Medulla oblongata (tissue), 1 donor: ENCODE measurements around the gene RNF20.
"Not testable (repeated sequence)": the region's sequence is repeated elsewhere in the genome, so short reads cannot be mapped to it uniquely, and the experiment has no call there.

Experiments
- DNase-seq: peaks from one replicate; pipeline ENCODE4 v3.0.0-alpha.2; 2015; ENCODE audit errors: extremely low spot score

The RNF20 gene

DNA sequence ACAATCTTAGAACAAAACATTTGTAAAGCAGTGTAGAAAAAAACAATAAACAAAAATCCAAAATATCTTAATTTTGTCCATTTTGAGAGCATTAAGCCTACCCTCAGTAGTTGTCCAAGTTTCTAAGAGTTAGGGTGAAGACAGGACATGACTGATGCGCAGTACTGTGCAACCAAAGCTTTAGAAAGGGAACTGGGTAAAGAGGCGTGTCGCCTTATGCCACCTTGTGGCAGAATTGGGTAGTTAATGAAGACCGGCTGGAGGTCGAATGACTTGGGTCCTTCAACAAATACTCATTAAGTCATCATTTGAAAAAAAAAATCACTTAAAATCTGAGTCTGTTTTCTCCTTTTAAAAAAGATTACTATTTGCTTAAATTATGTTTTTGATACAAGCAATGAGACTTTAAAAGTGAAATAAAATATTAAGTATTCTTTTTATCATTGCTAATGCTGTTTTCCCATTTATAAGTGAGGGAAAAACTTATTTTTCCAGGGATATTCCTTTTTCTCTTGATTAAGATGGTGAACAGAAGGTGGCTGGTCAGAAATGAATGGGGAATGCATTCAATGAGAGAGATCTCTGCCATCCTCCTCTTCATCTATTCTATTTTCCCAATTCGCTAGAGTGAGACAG, 3.5 kb upstream of the RNF20 start:
- peak; percentile 93 for DNase-seq

DNA sequence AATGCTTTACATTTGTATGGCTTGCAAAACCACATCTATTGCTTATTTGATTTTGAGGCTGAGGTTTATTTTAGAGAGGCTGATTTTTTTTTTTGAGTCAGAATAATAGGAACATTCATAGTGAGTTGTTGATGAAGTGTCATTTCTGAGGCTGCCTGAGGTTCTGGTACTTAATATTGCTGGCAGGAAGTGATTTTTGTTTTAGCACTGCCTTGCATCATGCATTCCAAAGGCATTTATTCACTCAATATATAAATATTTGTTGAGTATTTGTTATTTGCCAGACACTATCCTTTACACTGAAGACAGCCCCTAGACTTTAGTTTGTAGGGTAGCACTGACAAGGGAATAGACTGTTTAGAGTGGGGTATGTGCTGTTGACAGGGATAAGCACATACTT, 2.7 kb downstream of the RNF20 start:
- DNase-seq: no peak

- DNase-seq: no peak
Observed at GRCh38 chr9:101536938-101537337, 3.3 kb downstream of the RNF20 start.

DNA sequence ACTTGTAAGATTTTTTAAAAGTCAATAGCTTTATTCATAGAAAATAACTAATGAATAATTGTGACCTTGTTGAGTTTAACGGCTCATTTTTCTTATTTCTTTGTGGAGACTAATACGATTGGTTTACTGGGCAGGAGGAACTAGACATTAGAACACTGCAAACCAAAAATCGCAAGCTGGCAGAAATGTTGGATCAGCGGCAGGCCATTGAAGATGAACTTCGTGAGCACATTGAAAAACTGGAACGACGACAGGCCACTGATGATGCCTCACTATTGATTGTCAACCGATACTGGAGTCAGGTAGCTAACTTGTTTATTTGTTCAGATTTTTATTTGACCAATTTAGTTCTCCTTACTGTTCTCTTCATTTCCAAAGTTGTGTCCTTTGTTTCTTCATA, 6.4 kb downstream of the RNF20 start:
- no peak for DNase-seq

DNA sequence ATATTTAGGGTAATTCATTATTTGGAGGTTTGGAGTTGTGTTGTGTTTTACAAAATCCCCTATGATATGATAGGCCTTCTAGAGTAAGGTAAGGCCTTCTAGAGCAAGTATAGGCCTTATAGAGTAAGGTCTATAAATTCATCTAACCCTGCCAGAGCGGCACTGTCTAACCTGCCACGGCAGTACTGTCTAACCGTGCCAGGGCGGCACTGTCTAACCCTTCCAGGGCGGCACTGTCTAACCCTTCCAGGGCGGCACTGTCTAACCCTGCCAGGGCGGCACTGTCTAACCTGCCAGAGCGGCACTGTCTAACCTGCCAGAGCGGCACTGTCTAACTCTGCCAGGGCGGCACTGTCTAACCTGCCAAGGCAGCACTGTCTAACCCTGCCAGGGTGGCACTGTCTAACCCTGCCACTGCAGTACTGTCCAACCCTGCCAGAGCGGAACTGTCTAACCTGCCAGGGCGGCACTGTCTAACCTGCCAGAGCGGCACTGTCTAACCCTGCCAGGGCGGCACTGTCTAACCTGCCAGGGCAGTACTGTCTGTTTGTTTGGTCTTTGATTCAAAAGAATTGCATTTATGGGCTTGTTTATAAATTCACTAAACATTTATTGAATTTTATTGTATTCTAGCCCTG, 9.6 kb downstream of the RNF20 start:
- no peak for DNase-seq

GRCh38 chr9:101549472-101550098, 15.9 kb downstream of the RNF20 start:
- DNase-seq: not testable (repeated sequence)

DNA sequence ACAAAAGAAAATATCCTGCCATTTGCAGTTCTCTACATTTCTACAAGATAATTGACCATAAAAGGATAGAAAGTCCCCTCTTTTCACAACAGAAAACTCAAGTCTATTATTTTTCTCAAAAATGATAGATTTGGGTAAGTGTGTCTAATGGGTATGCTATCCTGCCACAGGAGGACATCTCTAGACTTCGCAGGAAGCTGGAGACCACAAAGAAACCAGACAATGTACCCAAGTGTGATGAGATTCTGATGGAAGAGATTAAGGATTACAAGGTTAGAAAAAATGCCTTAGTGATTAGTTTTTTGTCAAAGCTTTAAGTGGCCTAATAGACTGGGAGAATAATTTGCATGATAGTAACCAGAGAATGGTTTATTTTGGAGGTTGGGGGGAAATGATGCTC, 28.1 kb downstream of the RNF20 start:
- no peak for DNase-seq

DNA sequence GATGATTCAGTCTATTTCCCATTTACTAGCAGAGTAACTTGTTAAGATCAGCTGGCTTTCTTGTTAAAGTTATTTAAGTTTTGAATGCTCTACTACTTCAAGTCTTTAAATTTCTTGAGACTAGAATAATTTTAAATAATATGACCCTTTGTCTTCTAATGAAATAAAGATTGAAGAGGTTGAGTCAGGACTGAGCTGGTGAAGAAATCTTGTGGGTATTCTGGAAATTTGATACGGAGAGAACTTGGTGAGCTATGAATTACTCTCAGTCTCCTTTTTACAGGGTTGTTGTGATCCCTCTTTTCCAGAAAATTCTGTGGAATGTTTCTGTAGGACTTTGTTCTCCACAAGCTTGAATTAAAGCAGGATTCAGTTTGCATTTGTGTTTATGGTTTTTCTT, 29.3 kb downstream of the RNF20 start:
- no peak for DNase-seq

- no peak for DNase-seq
Observed at GRCh38 chr9:101564252-101564651, 30.6 kb downstream of the RNF20 start.

DNA sequence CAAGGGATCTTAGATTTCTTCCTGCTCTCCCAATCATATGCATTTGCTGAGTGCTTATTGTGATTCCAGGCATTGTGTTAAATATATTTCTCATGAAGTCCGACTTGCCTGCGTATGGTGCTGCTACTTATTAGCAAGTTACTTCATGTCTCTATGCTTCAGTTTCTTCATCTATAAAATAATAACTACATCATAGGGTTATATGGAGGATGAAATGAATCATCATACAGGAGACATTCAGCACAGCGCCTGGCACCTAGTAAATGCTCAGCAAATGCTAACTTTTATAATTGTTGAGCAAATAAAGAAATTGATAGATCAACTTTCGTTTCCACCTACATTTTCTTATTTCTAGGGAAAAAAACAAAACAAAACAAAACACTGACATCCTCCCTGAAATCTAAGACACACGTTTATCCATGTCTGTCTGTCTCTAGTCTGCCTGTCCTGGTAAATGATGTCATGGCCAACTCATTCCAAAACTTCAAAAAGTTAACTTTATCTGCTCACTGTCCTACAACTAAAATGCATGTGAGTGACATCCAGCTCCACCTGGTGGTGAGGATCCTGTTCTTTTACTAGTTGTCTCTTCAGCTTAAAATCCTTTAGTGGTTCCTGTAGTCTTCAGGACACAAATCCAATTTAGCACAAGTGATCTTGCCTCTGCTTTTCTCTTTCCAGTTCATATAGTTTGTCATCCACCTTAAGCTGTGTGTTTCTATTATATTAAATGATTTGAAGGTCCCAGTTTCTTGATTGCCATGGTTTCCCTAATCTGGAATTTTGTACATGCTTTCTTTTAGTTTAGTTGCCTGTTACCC, 33.5 kb downstream of the RNF20 start:
- no peak for DNase-seq

DNA sequence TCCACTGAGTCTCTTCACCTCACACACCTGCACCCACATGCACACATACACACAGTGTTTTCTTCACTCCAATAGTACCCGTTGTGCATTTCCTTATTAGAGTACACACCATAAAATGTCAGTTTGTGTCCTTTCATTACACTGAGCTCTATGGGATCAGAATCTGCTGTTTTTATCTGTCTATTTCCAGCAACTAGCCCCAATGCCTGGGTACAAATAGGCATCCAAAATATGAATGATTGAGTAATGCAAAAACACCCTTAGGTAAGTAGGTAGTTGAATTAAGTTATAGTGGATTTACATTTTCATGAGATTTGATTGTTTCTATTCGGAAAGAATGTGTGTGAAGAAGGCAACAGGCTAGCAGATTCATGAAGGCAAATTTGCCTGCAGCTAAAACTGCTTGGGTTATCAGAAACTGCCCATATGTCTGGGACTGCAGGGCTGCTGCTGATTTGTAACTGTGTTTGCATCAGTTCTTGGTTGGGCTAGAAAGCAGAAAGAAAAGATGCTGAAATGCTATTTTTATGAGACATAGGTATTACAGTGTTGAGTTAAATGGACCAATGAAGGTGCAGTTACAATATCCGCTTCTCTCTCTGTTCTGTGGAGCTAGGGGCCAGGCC, 34.2 kb downstream of the RNF20 start:
- no peak for DNase-seq

DNA sequence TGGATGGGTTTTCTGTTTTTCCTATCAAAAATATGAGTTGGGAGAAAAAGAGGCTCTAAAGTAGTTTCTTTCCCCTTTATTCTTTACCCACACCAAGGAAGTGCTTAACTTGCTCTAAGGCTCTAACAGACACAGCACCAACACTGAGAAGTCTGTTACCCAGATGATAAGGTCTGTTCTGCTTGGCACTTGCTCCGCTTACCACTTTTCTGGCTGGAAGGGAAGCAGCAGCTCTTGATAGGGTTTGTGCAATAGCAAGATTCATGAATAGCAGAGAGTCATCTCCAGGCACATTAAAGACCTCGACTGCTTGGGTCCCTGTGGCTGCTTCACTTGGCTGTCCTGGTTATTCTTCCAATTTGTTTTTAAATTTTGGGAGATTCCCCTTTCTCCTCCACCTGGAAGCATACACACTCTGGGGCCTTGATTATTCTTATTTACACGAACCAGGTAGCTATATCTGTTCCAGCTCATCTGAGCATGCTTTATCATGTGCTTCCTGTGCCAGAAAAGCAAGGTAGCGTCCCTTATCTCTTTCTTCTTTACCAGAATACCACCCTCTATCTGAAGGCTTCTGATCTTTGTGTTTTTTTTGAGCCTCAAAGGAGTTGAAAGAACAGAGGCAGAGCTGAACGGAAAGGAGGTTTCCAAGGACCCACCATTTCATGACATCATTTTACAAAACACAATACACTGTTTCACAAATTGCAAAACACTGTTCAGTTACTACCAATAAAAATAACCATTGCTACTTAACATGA, 36.3 kb downstream of the RNF20 start:
- no peak for DNase-seq

GRCh38 chr9:101571114-101571513, 37.5 kb downstream of the RNF20 start:
- DNase-seq: no peak

- DNase-seq: no peak
Observed at GRCh38 chr9:101572316-101572715, 38.7 kb downstream of the RNF20 start.

- DNase-seq: peak; percentile 7
Observed at GRCh38 chr9:101574731-101575333, 41.2 kb downstream of the RNF20 start.

GRCh38 chr9:101578378-101578777, 44.7 kb downstream of the RNF20 start:
- DNase-seq: no peak

GRCh38 chr9:101579711-101580545, 46.3 kb downstream of the RNF20 start:
- no peak for DNase-seq

DNA sequence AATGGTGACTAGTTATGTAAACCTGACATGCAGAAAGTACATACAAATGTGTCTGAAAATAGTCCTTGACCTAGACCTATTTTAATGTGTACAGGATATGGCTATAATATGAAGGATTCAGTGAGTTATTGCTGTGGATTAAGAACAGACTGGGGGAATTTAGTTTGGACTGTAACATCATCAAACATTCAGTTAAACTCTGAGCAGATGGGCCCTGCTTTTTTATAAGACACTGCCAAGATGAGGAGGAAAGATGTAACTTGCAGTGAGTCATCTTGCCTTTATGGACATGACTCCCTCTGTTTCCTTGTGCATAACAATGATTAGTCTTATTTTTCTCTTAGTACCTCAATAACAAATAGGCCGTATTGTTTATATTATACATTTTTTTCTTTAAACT, 48.9 kb downstream of the RNF20 start:
- no peak for DNase-seq

GRCh38 chr9:101585740-101586139, 52.1 kb downstream of the RNF20 start:
- peak; percentile 66 for DNase-seq

DNA sequence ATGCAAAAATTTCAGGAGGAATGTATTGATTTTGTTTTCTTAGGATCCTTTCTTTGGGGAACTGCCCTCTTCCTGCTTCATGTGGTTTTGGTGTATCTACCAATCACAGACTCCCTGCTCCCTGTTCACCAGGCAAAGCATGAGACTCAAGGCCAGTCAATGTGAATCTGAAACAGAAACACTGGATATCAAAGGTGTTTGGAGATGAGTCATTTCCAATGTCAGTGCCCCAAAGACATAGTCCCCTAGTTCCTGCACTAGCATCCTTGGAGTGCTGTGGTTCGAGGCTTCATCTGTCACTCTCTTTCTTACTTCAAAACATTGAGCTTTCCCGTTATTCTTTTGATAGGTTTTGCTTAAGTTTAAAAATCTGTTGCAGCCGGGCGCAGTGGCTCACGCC, 53.0 kb downstream of the RNF20 start:
- DNase-seq: peak; percentile 9
